Fibroblast of mammary gland (primary cell): ENCODE results near the gene PTBP3.
"Not testable (repeated sequence)": the region's sequence is repeated elsewhere in the genome, so short reads cannot be mapped to it uniquely, and the experiment has no call there.

Experiments
- DNase-seq: peaks from one replicate; pipeline ENCODE4 v3.0.0-alpha.2; 2010; ENCODE audit warnings: low read depth
- H3K4me3 ChIP-seq: 2 replicates; pipeline ENCODE4 v1.5.1; 2011; ENCODE audit warnings: low read depth, mild to moderate bottlenecking, low read length, moderate library complexity; ENCODE audit not compliant: control insufficient read depth
- CTCF ChIP-seq: conservative IDR thresholded peaks from 2 replicates; pipeline ENCODE4 v1.5.1; 2011; ENCODE audit warnings: low read depth, low read length, inconsistent platforms; ENCODE audit not compliant: control insufficient read depth, insufficient read depth

The PTBP3 gene

GRCh38 chr9:112299514-112299913 lies 33.9 kb downstream of the PTBP3 start:
- no peak overlapping the region for H3K4me3 ChIP-seq
- TF ChIP-seq CTCF, result no peak
- DNase-seq, result peak; percentile 84

- no peak overlapping the region for H3K4me3 ChIP-seq
- TF ChIP-seq CTCF, result no peak
- no peak for DNase-seq
Observed at GRCh38 chr9:112296929-112297328, 36.5 kb downstream of the PTBP3 start.

GRCh38 chr9:112295174-112295573 lies 38.2 kb downstream of the PTBP3 start:
- no peak overlapping the region for H3K4me3 ChIP-seq
- TF ChIP-seq CTCF, result no peak
- no peak for DNase-seq

GRCh38 chr9:112288029-112288428 lies 45.4 kb downstream of the PTBP3 start:
- DNase-seq, result no peak
- no peak overlapping the region for H3K4me3 ChIP-seq
- no peak for TF ChIP-seq CTCF

GRCh38 chr9:112286926-112287325 lies 46.5 kb downstream of the PTBP3 start:
- no peak for TF ChIP-seq CTCF
- no peak overlapping the region for H3K4me3 ChIP-seq
- no peak for DNase-seq

- no peak overlapping the region for H3K4me3 ChIP-seq
- no peak for TF ChIP-seq CTCF
- no peak for DNase-seq
Observed at GRCh38 chr9:112285056-112285455, 48.4 kb downstream of the PTBP3 start.

- H3K4me3 ChIP-seq, result no peak overlapping the region
- DNase-seq, result no peak
- no peak for TF ChIP-seq CTCF
Observed at GRCh38 chr9:112283582-112284253, 49.7 kb downstream of the PTBP3 start.

- not testable (repeated sequence) for H3K4me3 ChIP-seq, DNase-seq
Observed at GRCh38 chr9:112282841-112283240, 50.6 kb downstream of the PTBP3 start.
